H9 (cell line): ENCODE data around the gene RBM44. TPM values are rescaled to one million over a fixed set of nuclear protein-coding genes. Genes with fewer than 3 reads are reported as not detected.
"Not testable (repeated sequence)": the region's sequence is repeated elsewhere in the genome, so short reads cannot be mapped to it uniquely, and the experiment has no call there.

Experiments used
- DNase-seq: peaks from one replicate; pipeline ENCODE4 v3.0.0-alpha.2; 2017
- H2AFZ ChIP-seq: one replicate; pipeline ENCODE4 v1.6.1; 2013; ENCODE audit warnings: mild to moderate bottlenecking, low read length, control low read depth, moderate library complexity
- H2AK5ac ChIP-seq: 2 replicates; pipeline ENCODE4 v1.6.1; 2013; ENCODE audit warnings: low read length, control low read depth, mixed read lengths; ENCODE audit not compliant: insufficient read length
- H2BK120ac ChIP-seq: one replicate; pipeline ENCODE4 v1.6.1; 2013; ENCODE audit warnings: low read depth, mild to moderate bottlenecking, low read length, control low read depth, inconsistent platforms; ENCODE audit not compliant: poor library complexity, severe bottlenecking
- H2BK12ac ChIP-seq: 2 replicates; pipeline ENCODE4 v1.6.1; 2013; ENCODE audit warnings: low read length, control low read depth, mixed read lengths, low read depth; ENCODE audit not compliant: insufficient read length
- H2BK15ac ChIP-seq: 2 replicates; pipeline ENCODE4 v1.6.1; 2013; ENCODE audit warnings: low read depth, low read length, control low read depth
- H2BK20ac ChIP-seq: one replicate; pipeline ENCODE4 v1.6.1; 2013; ENCODE audit warnings: low read depth, mild to moderate bottlenecking, low read length, control low read depth, inconsistent platforms; ENCODE audit not compliant: poor library complexity, severe bottlenecking
- H2BK5ac ChIP-seq: 2 replicates; pipeline ENCODE4 v1.6.1; 2013; ENCODE audit warnings: low read length, control low read depth, mixed read lengths; ENCODE audit not compliant: insufficient read length
- H3K14ac ChIP-seq: 2 replicates; pipeline ENCODE4 v1.6.1; 2013; ENCODE audit warnings: low read length, control low read depth; ENCODE audit not compliant: insufficient read depth
- H3K18ac ChIP-seq: 2 replicates; pipeline ENCODE4 v1.6.1; 2013; ENCODE audit warnings: low read depth, mild to moderate bottlenecking, mixed read lengths, low read length, control low read depth; ENCODE audit not compliant: insufficient read length
- H3K23ac ChIP-seq: 2 replicates; pipeline ENCODE4 v1.6.1; 2013; ENCODE audit warnings: low read length, control low read depth, mixed read lengths, low read depth; ENCODE audit not compliant: insufficient read length
- H3K23me2 ChIP-seq: 2 replicates; pipeline ENCODE4 v1.6.1; 2013; ENCODE audit warnings: low read depth, mild to moderate bottlenecking, mixed read lengths, low read length, control low read depth; ENCODE audit not compliant: insufficient read length, poor library complexity, severe bottlenecking
- H3K27ac ChIP-seq: 2 replicates; pipeline ENCODE4 v1.5.1; 2013; ENCODE audit warnings: low read length, control low read depth, mixed read lengths, low read depth; ENCODE audit not compliant: insufficient read length
- H3K27me3 ChIP-seq: 2 replicates; pipeline ENCODE4 v1.6.1; 2013; ENCODE audit warnings: low read length, control low read depth, inconsistent platforms; ENCODE audit not compliant: insufficient read depth
- H3K4ac ChIP-seq: 2 replicates; pipeline ENCODE4 v1.6.1; 2013; ENCODE audit warnings: low read depth, mild to moderate bottlenecking, control low read depth, inconsistent platforms, low read length, moderate library complexity
- H3K4me1 ChIP-seq: 2 replicates; pipeline ENCODE4 v1.6.1; 2013; ENCODE audit warnings: low read length, control low read depth, inconsistent platforms; ENCODE audit not compliant: insufficient read depth
- H3K4me2 ChIP-seq: 2 replicates; pipeline ENCODE4 v1.6.1; 2013; ENCODE audit warnings: low read length, control low read depth, mixed read lengths; ENCODE audit not compliant: insufficient read length, insufficient read depth
- H3K56ac ChIP-seq: 2 replicates; pipeline ENCODE4 v1.6.1; 2013; ENCODE audit warnings: low read depth, mild to moderate bottlenecking, mixed read lengths, low read length, control low read depth; ENCODE audit not compliant: insufficient read length
- H3K79me1 ChIP-seq: 2 replicates; pipeline ENCODE4 v1.6.1; 2013; ENCODE audit warnings: low read depth, mild to moderate bottlenecking, moderate library complexity, low read length, control low read depth, inconsistent platforms; ENCODE audit not compliant: insufficient read depth, poor library complexity, severe bottlenecking
- H3K79me2 ChIP-seq: 2 replicates; pipeline ENCODE4 v1.6.1; 2013; ENCODE audit warnings: low read length, control low read depth, inconsistent platforms; ENCODE audit not compliant: insufficient read depth
- H3K9ac ChIP-seq: 2 replicates; pipeline ENCODE4 v1.6.1; 2013; ENCODE audit warnings: low read length, control low read depth, mixed read lengths; ENCODE audit not compliant: insufficient read length; ENCODE audit errors: extremely low read depth
- H3K9me3 ChIP-seq: one replicate; pipeline ENCODE4 v1.6.1; 2013; ENCODE audit warnings: low read depth, low read length, inconsistent platforms; ENCODE audit not compliant: control insufficient read depth
- H3T11ph ChIP-seq: one replicate; pipeline ENCODE4 v1.6.1; 2013; ENCODE audit warnings: mild to moderate bottlenecking, low read length, control low read depth, inconsistent platforms
- H4K20me1 ChIP-seq: one replicate; pipeline ENCODE4 v1.6.1; 2013; ENCODE audit not compliant: control insufficient read depth, insufficient read length, insufficient read depth
- H4K5ac ChIP-seq: 2 replicates; pipeline ENCODE4 v1.6.1; 2013; ENCODE audit warnings: low read depth, mild to moderate bottlenecking, mixed read lengths, low read length, control low read depth; ENCODE audit not compliant: insufficient read length
- H4K8ac ChIP-seq: replicated peaks from 2 replicates; pipeline ENCODE4 v1.6.1; 2013; ENCODE audit warnings: low read length, control low read depth, mixed read lengths, low read depth; ENCODE audit not compliant: insufficient read length
- H4K91ac ChIP-seq: 2 replicates; pipeline ENCODE4 v1.6.1; 2013; ENCODE audit warnings: low read depth, mild to moderate bottlenecking, moderate library complexity, mixed read lengths, low read length, control low read depth; ENCODE audit not compliant: insufficient read length
- H3K27ac Mint-ChIP-seq, 3 experiments: 2 replicates in 2 of 3; 3 replicates in 1 of 3; pipeline ENCODE4 v1.8.0; 2020 to 2021; ENCODE audit warnings: mixed read lengths in 3 of 3, mild to moderate bottlenecking in 1 of 3, moderate library complexity in 1 of 3
- H3K27me3 Mint-ChIP-seq: 2 replicates; pipeline ENCODE4 v1.8.0; 2021; ENCODE audit warnings: low read depth, mild to moderate bottlenecking, moderate library complexity, mixed read lengths
- H3K36me3 Mint-ChIP-seq, 3 experiments: 2 replicates in 2 of 3; 3 replicates in 1 of 3; pipeline ENCODE4 v1.8.0; 2020 to 2021; ENCODE audit warnings: low read depth in 3 of 3, mixed read lengths in 3 of 3; ENCODE audit not compliant: insufficient read depth in 1 of 3
- H3K4me1 Mint-ChIP-seq, 2 experiments: 2 replicates each; pipeline ENCODE4 v1.8.0; 2020; ENCODE audit warnings: mixed read lengths in 2 of 2
- H3K4me3 Mint-ChIP-seq, 2 experiments: 2 replicates in 1 of 2; 3 replicates in 1 of 2; pipeline ENCODE4 v1.8.0; 2020 to 2021; ENCODE audit warnings: mild to moderate bottlenecking in 2 of 2, mixed read lengths in 2 of 2, moderate library complexity in 1 of 2
- H3K9me3 Mint-ChIP-seq, 2 experiments: 2 replicates in 1 of 2; 3 replicates in 1 of 2; pipeline ENCODE4 v1.8.0; 2020; ENCODE audit warnings: mild to moderate bottlenecking in 2 of 2, mixed read lengths in 2 of 2, moderate library complexity in 1 of 2
- WGBS: extraction: QIAGEN DNeasy Blood & Tissue Kit; methylation state at CpG from one replicate; pipeline ENCODE4 v1.1.7; 2013; ENCODE audit warnings: missing lambda C conversion rate, low lambda C conversion rate, mixed read lengths; ENCODE audit not compliant: insufficient read length; ENCODE audit errors: extremely low coverage; 5-methylcytosine and 5-hydroxymethylcytosine counted together
- total RNA-seq: library from RNA; stranded (reverse); gene quantifications from 2 replicates; pipeline ENCODE4 v1.2.1, GENCODE V29; 2021
- TF ChIP-seq, protein P1 (sequence below): fragments of 200-600 bp; sonication (generic); conservative IDR thresholded peaks from 3 replicates; pipeline ENCODE4 v1.8.0; 2021; ENCODE audit warnings: antibody characterized with exemption, mild to moderate bottlenecking

The RBM44 gene
- total RNA-seq, 1 experiment from 2014 or later: 0.15 TPM

DNA sequence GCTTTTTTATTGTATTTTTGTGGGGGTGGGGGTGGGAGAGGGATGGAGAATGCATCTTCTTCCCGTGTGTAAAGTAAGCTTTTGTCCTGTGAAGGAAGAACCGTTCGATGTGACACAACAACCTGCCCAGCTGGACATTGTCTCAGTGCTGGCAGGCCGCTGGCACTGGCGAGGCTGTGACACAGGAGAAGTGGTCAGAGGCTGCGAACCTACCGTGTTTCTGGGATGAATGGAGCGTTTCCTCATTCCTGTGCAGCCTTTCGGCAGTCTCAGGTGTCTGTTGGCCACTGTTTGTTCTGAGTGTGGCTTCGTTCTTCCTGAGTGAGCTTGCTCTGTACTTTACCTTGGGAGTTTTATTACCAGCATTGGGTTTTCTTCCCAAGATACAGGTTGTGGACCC lies 68.9 kb downstream of the RBM44 start:
- TF ChIP-seq, protein P1, sequence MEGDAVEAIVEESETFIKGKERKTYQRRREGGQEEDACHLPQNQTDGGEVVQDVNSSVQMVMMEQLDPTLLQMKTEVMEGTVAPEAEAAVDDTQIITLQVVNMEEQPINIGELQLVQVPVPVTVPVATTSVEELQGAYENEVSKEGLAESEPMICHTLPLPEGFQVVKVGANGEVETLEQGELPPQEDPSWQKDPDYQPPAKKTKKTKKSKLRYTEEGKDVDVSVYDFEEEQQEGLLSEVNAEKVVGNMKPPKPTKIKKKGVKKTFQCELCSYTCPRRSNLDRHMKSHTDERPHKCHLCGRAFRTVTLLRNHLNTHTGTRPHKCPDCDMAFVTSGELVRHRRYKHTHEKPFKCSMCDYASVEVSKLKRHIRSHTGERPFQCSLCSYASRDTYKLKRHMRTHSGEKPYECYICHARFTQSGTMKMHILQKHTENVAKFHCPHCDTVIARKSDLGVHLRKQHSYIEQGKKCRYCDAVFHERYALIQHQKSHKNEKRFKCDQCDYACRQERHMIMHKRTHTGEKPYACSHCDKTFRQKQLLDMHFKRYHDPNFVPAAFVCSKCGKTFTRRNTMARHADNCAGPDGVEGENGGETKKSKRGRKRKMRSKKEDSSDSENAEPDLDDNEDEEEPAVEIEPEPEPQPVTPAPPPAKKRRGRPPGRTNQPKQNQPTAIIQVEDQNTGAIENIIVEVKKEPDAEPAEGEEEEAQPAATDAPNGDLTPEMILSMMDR: no peak
- Histone ChIP-seq H2AK5ac (no peak overlapping the region), H3K4me2 (no peak overlapping the region), H2BK120ac (no peak overlapping the region), H3K56ac (no peak overlapping the region), H4K20me1 (no peaks in the 10 kb centered on the region), H3K14ac (no peak overlapping the region), H3K23ac (no peak overlapping the region), H3K4ac (no peak overlapping the region), H3K18ac (no peak overlapping the region), H3K9me3 (no peaks in the 10 kb centered on the region), H3K79me2 (no peaks in the 10 kb centered on the region), H3K4me1 (no peaks in the 10 kb centered on the region; the same call in 1 of the 2 replicates), H4K91ac (no peak overlapping the region), H3K23me2 (no peaks in the 10 kb centered on the region), H2BK20ac (no peak overlapping the region), H3K79me1 (no peaks in the 10 kb centered on the region), H2BK12ac (no peak overlapping the region), H2BK5ac (no peak overlapping the region), H3K27ac (no peak overlapping the region), H4K8ac (no peak overlapping the region), H3K27me3 (no peaks in the 10 kb centered on the region), H2AFZ (no peak overlapping the region), H3T11ph (no peak overlapping the region), H2BK15ac (no peak overlapping the region), H4K5ac (no peak overlapping the region), H3K9ac (no peak overlapping the region)
- no CpG with 5 or more reads among the region's 10 CpGs for WGBS
- peaks cover 5% of the 10 kb centered on the region for H3K27me3 Mint-ChIP-seq
- H3K9me3 Mint-ChIP-seq: no peaks in the 10 kb centered on the region
- DNase-seq: no peak
- no peaks in the 10 kb centered on the region for H3K36me3 Mint-ChIP-seq
- no peak overlapping the region for H3K4me3 Mint-ChIP-seq
- peaks cover 9 to 13% of the 10 kb centered on the region in 2 experiments for H3K4me1 Mint-ChIP-seq
- H3K27ac Mint-ChIP-seq: no peak overlapping the region

DNA sequence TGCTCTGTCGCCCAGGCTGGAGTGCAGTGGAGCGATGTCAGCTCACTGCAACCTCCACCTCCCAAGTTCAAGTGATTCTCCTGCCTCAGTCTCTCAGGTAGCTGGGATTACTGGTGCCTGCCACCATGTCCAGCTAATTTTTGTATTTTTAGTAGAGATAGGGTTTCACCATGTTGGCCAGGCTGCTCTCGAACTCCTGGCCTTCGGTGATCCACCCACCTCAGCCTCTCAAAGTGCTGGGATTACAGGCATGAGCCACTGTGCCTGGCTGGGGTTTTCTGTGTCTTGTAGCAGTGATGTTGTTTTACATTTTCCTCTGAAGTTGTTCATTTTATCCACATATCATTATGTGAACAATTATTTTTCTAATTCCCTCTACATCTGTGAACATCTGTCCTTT lies 69.5 kb downstream of the RBM44 start:
- H2AK5ac ChIP-seq: not testable (repeated sequence)

More for the DNA sequence above, 69.5 kb downstream of the RBM44 start:
- H3K9ac ChIP-seq, H3K27me3 ChIP-seq, H3K23me2 ChIP-seq, H3K23ac ChIP-seq, H3K9me3 Mint-ChIP-seq, H3K4me3 Mint-ChIP-seq, H2BK20ac ChIP-seq, H3K9me3 ChIP-seq, H3K27ac Mint-ChIP-seq, H3K4me2 ChIP-seq, H2BK120ac ChIP-seq, H3K79me2 ChIP-seq, H3K79me1 ChIP-seq, H3K14ac ChIP-seq, DNase-seq, H2BK12ac ChIP-seq, H3K27me3 Mint-ChIP-seq, H3K18ac ChIP-seq, H3K4me1 ChIP-seq, H2BK15ac ChIP-seq, H3K36me3 Mint-ChIP-seq, H4K20me1 ChIP-seq, H2BK5ac ChIP-seq, H3K4ac ChIP-seq, H4K8ac ChIP-seq, H3K56ac ChIP-seq, H3T11ph ChIP-seq, H4K91ac ChIP-seq, H4K5ac ChIP-seq, H3K27ac ChIP-seq, H2AFZ ChIP-seq: not testable (repeated sequence)
- peaks cover 9 to 13% of the 10 kb centered on the region in 2 experiments for H3K4me1 Mint-ChIP-seq
- no CpG with 5 or more reads among the region's 4 CpGs for WGBS
